Activated gamma-delta T cell (primary cell): ENCODE results near the gene GLMP.

Experiments used
- DNase-seq: peaks from one replicate; lab custom pipeline; 2025; lab: John Stamatoyannopoulos, UW

The GLMP gene

DNA sequence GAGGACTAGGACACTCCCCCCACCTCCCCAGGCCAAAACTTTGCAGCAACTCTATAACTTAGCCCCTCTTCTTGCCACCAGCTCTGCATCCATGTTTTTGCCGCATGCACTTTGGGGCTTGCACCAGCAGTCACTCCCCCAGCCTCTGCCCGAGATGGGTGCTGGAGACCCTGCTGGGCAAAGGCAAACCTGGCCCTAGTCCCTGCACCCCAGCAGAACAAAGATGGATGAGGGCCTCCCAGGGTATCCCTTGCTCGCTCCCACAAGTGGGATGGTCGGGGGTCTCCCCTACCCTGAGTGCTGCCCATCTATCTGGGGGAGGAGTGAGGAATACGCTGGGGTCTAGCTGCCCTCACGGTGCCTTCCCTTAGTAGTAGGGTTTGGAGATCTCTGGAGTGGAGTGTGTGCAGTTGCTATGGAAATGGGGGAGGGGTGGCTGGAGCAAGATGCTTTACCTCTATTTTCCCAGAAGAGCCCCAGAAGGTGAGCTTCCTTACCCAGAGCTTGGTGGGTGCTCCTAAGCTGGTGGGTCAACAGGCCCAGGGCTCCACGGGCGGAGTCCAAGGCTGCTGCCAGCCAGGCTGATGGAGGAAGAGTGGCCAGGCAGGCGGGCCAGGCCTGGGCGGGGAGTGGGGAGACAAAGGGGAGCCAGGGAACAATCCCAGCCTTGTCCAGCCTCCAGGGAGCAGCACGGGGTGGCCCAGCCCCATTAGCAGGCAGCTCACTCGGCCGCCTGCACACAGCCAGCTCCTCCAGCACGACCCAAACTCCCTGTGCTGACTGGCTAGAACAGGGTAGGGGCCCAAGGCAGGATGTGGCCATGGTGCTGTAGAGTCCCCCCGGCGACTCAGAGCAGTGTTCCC is 47.8 kb downstream of the GLMP start, which contains the start of gene PAQR6:
PAQR6 (minus strand) TSS at position 597 of the 863 bp plus-strand sequence. CDS start 1,325 bp downstream, outside the sequence.
- no peak for DNase-seq

DNA sequence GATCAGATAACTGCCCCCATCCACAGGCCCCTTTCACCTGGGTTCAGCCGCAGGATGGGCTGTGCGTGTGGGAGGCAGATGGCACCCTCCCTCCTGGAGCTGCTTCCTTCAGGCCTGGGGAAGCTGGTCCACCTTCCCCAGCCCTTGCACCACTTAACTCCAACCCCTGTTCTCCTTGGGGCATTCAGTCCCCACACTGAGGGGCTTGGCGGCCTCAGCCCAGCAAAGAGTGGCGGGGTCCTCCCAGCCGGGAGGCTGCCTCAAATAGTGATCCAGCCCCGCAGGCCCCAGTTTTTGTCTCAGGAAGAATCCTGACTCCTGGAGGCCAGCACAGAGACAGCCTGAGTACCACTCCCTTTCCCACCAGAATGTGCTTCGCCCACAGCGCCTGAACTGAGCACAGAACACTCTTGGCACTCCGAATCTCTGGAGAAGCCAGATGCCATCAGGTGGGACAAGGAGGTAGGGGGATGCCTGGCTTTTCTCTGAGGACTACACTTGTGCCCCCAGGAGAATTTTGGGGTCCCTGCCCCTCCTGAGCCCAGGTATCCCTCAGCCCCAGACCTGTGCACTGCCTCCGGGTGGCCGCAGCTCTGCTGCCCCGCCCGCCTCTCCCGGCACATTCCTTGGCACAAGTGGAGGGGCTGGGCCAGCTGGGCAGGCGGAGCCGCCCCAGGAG is 48.6 kb downstream of the GLMP start:
- no peak for DNase-seq

DNA sequence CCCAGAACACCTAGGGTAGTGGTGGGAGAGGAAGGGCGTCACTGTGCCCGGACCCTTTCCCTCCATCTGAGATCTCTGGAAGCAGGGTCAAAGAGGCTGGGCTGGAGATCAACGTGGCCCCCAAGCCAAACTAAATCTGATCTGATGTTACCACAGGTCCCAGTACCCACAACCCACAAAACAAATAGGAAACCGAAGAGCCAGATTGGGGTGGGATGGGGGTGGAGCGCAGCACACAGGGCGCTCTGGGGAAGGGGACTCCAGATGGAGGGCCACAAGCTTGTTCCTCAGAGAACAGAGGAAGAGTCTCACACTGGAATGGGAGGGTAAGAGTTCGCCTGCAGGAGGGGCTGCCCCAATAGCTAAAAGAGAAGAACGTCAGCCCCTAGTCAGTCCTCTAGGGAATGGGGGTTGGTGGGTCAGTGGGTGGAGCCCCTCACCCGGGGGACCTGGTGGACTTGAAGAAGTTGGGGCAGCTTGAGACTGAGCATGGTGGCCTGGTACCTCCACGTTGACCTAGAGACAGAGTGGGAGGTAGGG is 49.2 kb downstream of the GLMP start:
- DNase-seq, result no peak

DNA sequence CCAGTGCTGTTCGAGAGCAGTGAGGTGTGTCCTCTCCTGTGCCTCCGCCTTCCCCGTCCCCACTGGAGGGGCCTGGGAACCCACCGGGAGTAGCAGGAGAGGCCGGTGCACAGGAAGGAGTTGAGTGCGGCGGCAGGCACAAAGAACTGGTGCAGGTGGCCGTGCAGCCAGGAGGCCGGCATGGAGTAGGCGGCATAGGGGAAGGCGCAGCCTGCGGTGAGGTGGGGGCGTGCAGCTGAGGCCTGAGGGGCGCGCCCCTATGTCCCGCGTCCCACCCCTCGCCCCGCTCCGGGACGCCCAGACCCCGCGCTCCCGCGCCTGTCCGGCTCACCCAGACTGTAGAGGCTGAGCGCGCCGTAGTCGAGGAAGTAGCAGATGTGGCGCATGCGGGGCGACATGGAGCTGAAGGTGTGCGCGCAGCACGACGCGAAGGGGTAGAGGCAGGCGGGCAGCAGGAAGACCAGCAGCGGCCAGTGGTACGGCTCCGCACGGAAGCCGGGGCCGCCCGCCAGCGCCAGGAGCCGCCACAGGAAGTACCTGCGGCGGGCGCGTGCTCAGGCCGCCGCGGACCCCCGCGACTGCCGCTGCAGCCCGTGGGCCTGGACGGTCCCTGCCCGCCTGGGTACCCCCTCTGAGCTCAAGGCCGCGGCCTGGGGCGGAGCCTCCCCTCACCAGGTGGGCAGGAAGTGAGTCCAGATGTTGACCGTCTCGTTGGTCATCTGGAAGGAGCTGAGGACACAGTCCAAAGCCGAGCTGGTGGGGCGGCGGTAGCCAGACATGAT is 49.8 kb downstream of the GLMP start:
- DNase-seq, result no peak

DNA sequence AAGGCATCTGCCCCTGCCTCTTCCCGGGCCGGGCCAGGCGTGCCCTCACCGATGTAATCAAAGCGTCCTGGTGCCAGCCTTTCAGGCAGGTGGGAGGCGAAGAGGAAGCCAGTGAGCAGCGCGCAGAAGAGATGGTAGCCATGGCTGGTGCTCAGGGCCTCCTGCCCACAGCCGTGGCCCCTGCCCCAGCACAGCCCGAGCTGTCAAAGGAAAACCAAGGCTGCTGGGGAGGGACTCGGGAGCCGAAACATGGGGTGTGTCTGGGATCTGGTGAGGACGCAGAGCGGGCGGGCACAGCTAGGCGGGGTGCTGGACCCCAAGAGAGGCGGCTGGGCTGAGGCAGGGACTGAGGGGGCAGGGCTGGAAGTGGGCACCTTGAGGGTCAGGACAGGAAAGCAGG is 50.8 kb downstream of the GLMP start:
- DNase-seq, result no peak

DNA sequence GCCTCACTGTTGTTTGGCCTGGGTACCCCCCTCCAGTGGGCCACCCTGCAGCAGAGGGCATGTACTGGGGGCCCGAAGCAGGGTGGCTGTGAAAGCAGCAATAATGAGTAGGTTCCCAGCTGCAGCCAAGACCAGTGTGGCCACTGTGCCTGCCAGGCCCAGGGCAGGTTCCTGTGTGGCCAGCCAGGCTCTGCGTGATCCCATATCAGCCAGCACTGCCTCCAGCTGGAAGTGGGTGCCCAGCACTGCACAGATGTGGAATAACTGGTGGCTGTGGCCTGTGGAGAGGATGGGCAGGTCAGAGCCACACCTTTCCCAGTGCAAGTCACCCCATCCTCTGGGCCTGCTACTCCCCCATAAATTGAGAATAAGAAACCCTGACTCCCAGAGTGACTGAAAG is 51.4 kb downstream of the GLMP start:
- no peak for DNase-seq

DNA sequence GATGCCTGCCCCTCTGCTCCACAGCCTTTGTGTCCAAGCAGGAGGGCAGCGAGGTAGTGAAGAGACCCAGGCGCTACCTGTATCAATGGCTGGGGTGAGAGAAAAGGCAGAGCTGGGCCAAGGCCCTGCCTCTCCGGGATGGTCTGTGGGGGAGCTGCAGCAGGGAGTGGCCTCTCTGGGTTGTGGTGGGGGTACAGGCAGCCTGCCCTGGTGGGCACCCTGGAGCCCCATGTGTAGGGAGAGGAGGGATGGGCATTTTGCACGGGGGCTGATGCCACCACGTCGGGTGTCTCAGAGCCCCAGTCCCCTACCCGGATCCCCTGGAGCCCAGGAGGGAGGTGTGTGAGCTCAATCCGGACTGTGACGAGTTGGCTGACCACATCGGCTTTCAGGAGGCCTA is 52.7 kb downstream of the GLMP start:
- no peak for DNase-seq
